ENCODE measurements around the gene KLC3. TPM values are rescaled to one million over a fixed set of nuclear protein-coding genes. Genes with fewer than 3 reads are reported as not detected.

The KLC3 gene
- total RNA-seq, 4 donors from 2014 or later, result not detected

DNA sequence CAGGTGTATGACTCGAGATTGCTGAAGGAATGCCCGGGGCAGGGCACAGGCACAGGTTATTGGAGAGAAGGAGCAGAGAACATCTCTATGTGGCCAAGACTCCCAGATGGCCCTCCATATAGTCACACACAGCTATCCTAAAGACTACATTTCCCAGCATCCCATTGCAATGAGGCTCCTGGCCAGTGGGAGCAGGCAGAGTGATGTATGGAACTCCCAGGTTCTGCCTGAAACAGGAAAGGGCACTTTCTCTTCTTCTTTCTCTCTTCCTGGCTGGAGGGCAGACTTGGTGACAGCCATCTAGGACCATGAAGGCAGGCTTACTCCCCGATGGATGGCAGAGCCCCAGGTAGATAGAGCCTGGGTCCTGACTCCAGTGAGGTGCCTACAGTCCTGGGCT is 50.8 kb downstream of the KLC3 start:
- TF ChIP-seq, protein P1, sequence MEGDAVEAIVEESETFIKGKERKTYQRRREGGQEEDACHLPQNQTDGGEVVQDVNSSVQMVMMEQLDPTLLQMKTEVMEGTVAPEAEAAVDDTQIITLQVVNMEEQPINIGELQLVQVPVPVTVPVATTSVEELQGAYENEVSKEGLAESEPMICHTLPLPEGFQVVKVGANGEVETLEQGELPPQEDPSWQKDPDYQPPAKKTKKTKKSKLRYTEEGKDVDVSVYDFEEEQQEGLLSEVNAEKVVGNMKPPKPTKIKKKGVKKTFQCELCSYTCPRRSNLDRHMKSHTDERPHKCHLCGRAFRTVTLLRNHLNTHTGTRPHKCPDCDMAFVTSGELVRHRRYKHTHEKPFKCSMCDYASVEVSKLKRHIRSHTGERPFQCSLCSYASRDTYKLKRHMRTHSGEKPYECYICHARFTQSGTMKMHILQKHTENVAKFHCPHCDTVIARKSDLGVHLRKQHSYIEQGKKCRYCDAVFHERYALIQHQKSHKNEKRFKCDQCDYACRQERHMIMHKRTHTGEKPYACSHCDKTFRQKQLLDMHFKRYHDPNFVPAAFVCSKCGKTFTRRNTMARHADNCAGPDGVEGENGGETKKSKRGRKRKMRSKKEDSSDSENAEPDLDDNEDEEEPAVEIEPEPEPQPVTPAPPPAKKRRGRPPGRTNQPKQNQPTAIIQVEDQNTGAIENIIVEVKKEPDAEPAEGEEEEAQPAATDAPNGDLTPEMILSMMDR (IDR thresholded peaks at IDR 0.05; ENCODE audit: low read depth), result no peak

DNA sequence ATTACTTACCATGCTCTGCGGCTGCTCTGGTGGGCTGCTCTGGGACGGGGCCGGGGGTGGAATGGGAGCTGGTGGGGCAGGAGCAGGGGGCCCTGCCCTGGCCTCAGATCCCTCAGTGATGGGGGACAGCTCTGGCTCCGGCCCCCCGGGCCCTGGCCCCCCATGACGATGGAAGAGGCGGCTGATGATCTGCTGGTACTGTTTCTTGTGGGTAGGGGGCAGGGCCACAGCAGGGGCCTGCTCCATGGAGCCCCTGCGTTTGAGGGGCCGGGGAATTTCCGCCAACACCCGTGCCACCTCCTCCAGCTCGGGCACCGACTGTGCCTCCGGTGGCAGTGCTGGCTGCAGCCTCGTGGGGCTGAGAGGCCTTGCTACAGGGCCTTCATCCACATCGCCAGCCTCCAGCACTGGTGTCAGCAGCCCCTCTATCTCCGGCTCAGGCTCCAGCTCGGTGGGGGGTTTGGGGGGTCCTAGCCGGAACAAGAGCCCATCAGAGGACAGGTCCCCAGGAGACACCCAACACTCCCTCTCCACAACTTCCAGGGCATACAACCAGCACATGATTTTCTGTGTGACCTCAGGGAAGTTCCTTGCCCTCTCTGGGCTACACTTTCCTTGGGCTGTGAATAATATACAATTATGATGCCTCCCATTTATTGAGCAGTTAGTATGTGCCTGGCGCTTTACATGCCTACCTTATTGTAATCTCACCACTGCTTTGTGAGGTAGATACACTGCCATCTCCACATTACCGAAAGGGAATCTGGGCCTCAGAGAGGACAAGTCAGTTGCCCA is 51.5 kb downstream of the KLC3 start:
- TF ChIP-seq, protein P1 (IDR thresholded peaks at IDR 0.05; ENCODE audit: low read depth), result no peak

DNA sequence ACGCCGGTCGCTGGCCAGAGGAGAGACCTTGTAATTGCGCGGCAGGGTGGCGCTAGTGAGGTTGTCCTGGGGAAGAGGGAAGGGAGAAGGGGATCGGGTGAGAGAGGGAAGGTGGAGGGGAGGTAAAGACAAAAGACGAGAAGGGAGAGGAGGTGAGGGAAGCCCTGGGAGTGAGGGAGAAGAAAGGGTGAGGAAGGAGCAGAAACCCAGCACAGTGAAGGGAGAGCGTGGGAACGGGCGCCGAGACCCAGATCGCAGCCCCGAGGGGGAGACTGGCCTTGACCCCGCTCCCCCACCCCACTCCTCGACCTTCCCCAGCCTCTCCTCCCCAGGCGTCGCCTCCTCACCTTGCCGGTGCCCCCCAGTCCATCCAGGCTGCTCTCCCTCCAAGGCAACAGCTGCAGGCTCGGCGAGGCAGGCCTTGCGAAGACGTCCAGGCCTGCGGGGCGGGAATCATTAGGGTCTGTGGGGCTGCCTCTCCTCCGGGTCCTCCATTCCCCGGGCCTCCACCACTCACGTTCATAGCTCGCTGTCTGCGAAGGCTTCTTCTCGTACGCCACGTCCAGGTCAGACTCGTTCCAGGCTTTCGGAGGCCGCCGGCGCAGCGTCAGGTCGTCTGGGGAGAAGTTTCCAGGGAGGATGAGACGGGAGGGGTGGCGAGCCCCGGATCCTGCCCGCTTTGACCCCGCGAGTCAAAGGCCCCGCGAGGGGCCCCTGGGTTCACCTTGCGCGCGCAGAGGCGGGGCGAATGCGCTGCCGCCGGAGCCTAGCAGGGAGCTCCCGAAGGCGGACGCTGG is 55.5 kb downstream of the KLC3 start:
- TF ChIP-seq, protein P1 (IDR thresholded peaks at IDR 0.05; ENCODE audit: low read depth), result no peak

DNA sequence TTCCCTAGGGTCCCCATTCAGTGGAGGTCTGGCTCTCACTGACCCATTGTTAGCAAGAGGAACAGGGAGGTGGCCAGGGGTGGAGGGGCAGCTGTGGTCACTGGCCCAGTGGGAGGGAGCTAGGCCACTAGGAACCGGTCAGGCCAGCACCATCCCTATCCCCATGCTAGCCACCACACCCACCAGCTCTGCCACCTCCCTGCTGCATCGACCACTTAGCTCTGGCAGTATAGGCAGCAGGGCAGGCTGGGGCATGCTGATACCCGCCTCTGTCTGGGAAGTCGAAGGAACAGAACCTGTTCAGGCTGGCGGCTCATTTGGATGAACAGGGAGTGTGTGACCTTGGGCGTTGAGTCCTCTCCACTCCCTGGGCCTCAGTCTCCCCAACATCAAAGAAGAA is 59.6 kb downstream of the KLC3 start:
- TF ChIP-seq, protein P1 (IDR thresholded peaks at IDR 0.05; ENCODE audit: low read depth), result no peak

Other genes with a start within 250 kb of the KLC3 start
- gene PPP1R37, start 247.6 kb upstream of the KLC3 start, total RNA-seq, result 10 to 100 TPM; 17.2 to 32.4 (median 17.8) TPM
- under 1 TPM in 1 of 4 donors, not detected in 3; 0.17 TPM for gene NKPD1, start 179.8 kb upstream of the KLC3 start, total RNA-seq
- 10 to 100 TPM in 3 of 4 donors, 1 to 10 TPM in 1; 7.7 to 38.4 (median 26.4) TPM for gene TRAPPC6A, start 162.5 kb upstream of the KLC3 start, total RNA-seq
- 10 to 100 TPM in 2 of 4 donors, 1 to 10 TPM in 2; 1.3 to 19.2 (median 11.0) TPM for gene BLOC1S3, start 162.0 kb upstream of the KLC3 start, total RNA-seq
- gene EXOC3L2, start 95.3 kb upstream of the KLC3 start, total RNA-seq, result 1 to 10 TPM in 2 of 4 donors, under 1 TPM in 2; 0.44 to 2.6 (median 0.91) TPM
- 10 to 100 TPM; 10.2 to 26.2 (median 14.4) TPM for gene MARK4, start 89.5 kb upstream of the KLC3 start, total RNA-seq
- gene CKM, start 17.9 kb upstream of the KLC3 start, total RNA-seq, result not detected
- gene ERCC2, start 29.8 kb downstream of the KLC3 start, total RNA-seq, result 10 to 100 TPM in 1 of 4 donors, 1 to 10 TPM in 3; 3.3 to 18.1 (median 8.0) TPM
- gene PPP1R13L, start 64.3 kb downstream of the KLC3 start, total RNA-seq, result 10 to 100 TPM in 1 of 4 donors, 1 to 10 TPM in 3; 4.0 to 10.7 (median 4.2) TPM
- 1 to 10 TPM; 1.1 to 2.9 (median 1.6) TPM for gene POLR1G, start 65.9 kb downstream of the KLC3 start, total RNA-seq
- 10 to 100 TPM; 57.5 to 85.2 (median 64.7) TPM for gene ERCC1, start 83.2 kb downstream of the KLC3 start, total RNA-seq
- 10 to 100 TPM in 1 of 4 donors, 1 to 10 TPM in 3; 1.8 to 14.5 (median 2.4) TPM for gene FOSB, start 127.2 kb downstream of the KLC3 start, total RNA-seq
- gene RTN2, start 156.3 kb downstream of the KLC3 start, total RNA-seq, result 10 to 100 TPM in 2 of 4 donors, 1 to 10 TPM in 2; 5.3 to 11.5 (median 9.9) TPM
- gene PPM1N, start 157.7 kb downstream of the KLC3 start, total RNA-seq, result 1 to 10 TPM in 3 of 4 donors, not detected in 1; 1.3 to 2.0 (median 2.0) TPM
- 10 to 100 TPM; 24.9 to 44.5 (median 40.5) TPM for gene VASP, start 166.7 kb downstream of the KLC3 start, total RNA-seq
- gene OPA3, start 244.1 kb downstream of the KLC3 start, total RNA-seq, result 10 to 100 TPM in 1 of 4 donors, 1 to 10 TPM in 3; 2.7 to 11.6 (median 6.4) TPM

Data from subcutaneous adipose tissue (tissue), 4 donors.